HG02973 (cell line): ENCODE measurements around the gene NFE2.
A peak's percentile ranks its signal among the peaks of the same experiment; 100 is the strongest.
"Not testable (repeated sequence)": the region's sequence is repeated elsewhere in the genome, so short reads cannot be mapped to it uniquely, and the experiment has no call there.

Experiments
- ATAC-seq: cut with Tn5 transposase; IDR thresholded peaks from one replicate; pipeline ENCODE4 v1.9.1; 2021; ENCODE audit warnings: moderate library complexity; ENCODE audit not compliant: unreplicated experiment

NFE2 gene

GRCh38 chr12:54284070-54284780 lies 16.6 kb downstream of the NFE2 start:
- ATAC-seq: not testable (repeated sequence)

- ATAC-seq: no peak
These were observed 17.7 kb downstream of the NFE2 start for GRCh38 chr12:54282949-54283593.

- ATAC-seq: not testable (repeated sequence)
These were observed 19.1 kb downstream of the NFE2 start for GRCh38 chr12:54281694-54282093.

GRCh38 chr12:54281261-54281638 lies 19.6 kb downstream of the NFE2 start:
- not testable (repeated sequence) for ATAC-seq

- peak; percentile 81 for ATAC-seq
These were observed 20.2 kb downstream of the NFE2 start, which contains the start of gene HNRNPA1 for GRCh38 chr12:54280468-54281260. HNRNPA1 (plus strand) TSS chr12:54280726; CDS start chr12:54280808, 82 bp downstream.

GRCh38 chr12:54279632-54280467 lies 21.0 kb downstream of the NFE2 start, which contains the start of gene CBX5:
CBX5 (minus strand) TSS chr12:54280122; CDS start chr12:54257650, 22,472 bp downstream.
- ATAC-seq: peak; percentile 69

GRCh38 chr12:54279227-54279631 lies 21.6 kb downstream of the NFE2 start:
- ATAC-seq: no peak

- ATAC-seq: no peak
These were observed 23.0 kb downstream of the NFE2 start for GRCh38 chr12:54277823-54278276.

GRCh38 chr12:54276368-54276767 lies 24.4 kb downstream of the NFE2 start:
- no peak for ATAC-seq

- no peak for ATAC-seq
These were observed 26.8 kb downstream of the NFE2 start for GRCh38 chr12:54273981-54274380.

GRCh38 chr12:54272214-54272613 lies 28.6 kb downstream of the NFE2 start:
- ATAC-seq: no peak

- ATAC-seq: no peak
These were observed 30.5 kb downstream of the NFE2 start for GRCh38 chr12:54270345-54270744.

GRCh38 chr12:54266852-54267251 lies 34.0 kb downstream of the NFE2 start:
- ATAC-seq: no peak

- ATAC-seq: no peak
These were observed 35.4 kb downstream of the NFE2 start for GRCh38 chr12:54265364-54265812.

GRCh38 chr12:54262403-54262925 lies 38.4 kb downstream of the NFE2 start:
- no peak for ATAC-seq

- ATAC-seq: no peak
These were observed 38.9 kb downstream of the NFE2 start for GRCh38 chr12:54261815-54262402.

- ATAC-seq: peak; percentile 76
These were observed 41.4 kb downstream of the NFE2 start for GRCh38 chr12:54259194-54260011.

- ATAC-seq: no peak
These were observed 42.6 kb downstream of the NFE2 start for GRCh38 chr12:54258201-54258681.

- ATAC-seq: no peak
These were observed 43.5 kb downstream of the NFE2 start for GRCh38 chr12:54257332-54257731.
